ENCODE data around the gene GALNS.
A peak's percentile ranks its signal among the peaks of the same experiment; 100 is the strongest.

Gene GALNS

GRCh38 chr16:88777471-88778270 is 79.1 kb downstream of the GALNS start:
- no peak overlapping the region for H2AFZ ChIP-seq (ENCODE audit: low read depth, low read length)
- peak overlapping the region; percentile 90 for H2AK5ac ChIP-seq (ENCODE audit: low read length, severe bottlenecking)
- no peak overlapping the region for H4K91ac ChIP-seq (ENCODE audit: low read length)
- peak overlapping the region in 1 of 2 experiments; percentile 88 for H2BK12ac ChIP-seq (ENCODE audit: low read length in 2 of 2)
- H3K4me3 ChIP-seq (ENCODE audit: insufficient read depth in 1 of 2, low read depth in 1 of 2, low read length in 2 of 2), result no peak overlapping the region
- peaks cover 90% of the 10 kb centered on the region for H3K4me1 ChIP-seq (ENCODE audit: control insufficient read depth, insufficient read depth, low read depth, low read length)
- no peak overlapping the region for H3K9ac ChIP-seq (ENCODE audit: low read length)
- no peak overlapping the region for H3K27ac ChIP-seq (ENCODE audit: low read length, poor library complexity, severe bottlenecking)
- DNase-seq, result no peak
- H3K4me2 ChIP-seq (ENCODE audit: low read length, poor library complexity, severe bottlenecking), result peak overlapping the region; percentile 30
- H4K8ac ChIP-seq (ENCODE audit: low read length), result no peak overlapping the region
- peaks cover 13% of the 10 kb centered on the region for H3K79me1 ChIP-seq (replicated peaks; ENCODE audit: low read length, poor library complexity, severe bottlenecking)
- peaks cover 0 to 11% of the 10 kb centered on the region in 2 experiments for H3K36me3 ChIP-seq (ENCODE audit: control insufficient read depth in 1 of 2, insufficient read depth in 2 of 2, low read depth in 1 of 2, low read length in 2 of 2)
- H3K9me3 ChIP-seq (ENCODE audit: control insufficient read depth, low read length), result no peaks in the 10 kb centered on the region
- peak overlapping the region; percentile 42 for H2BK120ac ChIP-seq (ENCODE audit: low read depth, low read length)
- H3K18ac ChIP-seq (ENCODE audit: low read depth in 1 of 2, low read length in 2 of 2), result peak overlapping the region in 1 of 2 experiments; percentile 38
- H3K14ac ChIP-seq (ENCODE audit: low read length in 2 of 2), result no peak overlapping the region
- H3K27me3 ChIP-seq (ENCODE audit: control insufficient read depth in 1 of 2, insufficient read depth in 1 of 2, low read length in 2 of 2), result no peaks in the 10 kb centered on the region
- peak overlapping the region; percentile 53 for H2BK5ac ChIP-seq (ENCODE audit: low read depth, low read length, poor library complexity, severe bottlenecking)
- no peak overlapping the region for H3K23ac ChIP-seq (ENCODE audit: low read length in 2 of 2)
- H3K4ac ChIP-seq (ENCODE audit: low read depth in 1 of 2, low read length in 2 of 2), result peak overlapping the region in 1 of 2 experiments; percentile 53
- peak overlapping the region; percentile 68 for H2BK15ac ChIP-seq (ENCODE audit: low read depth, poor library complexity, severe bottlenecking)
- 89% methylated on average over 34 of the region's 34 CpGs for WGBS

- no peaks in the 10 kb centered on the region for H3K9me3 ChIP-seq (ENCODE audit: control insufficient read depth, low read length)
- no peak for DNase-seq
- H3K27ac ChIP-seq (ENCODE audit: low read length, poor library complexity, severe bottlenecking), result no peak overlapping the region
- H3K4me3 ChIP-seq (ENCODE audit: insufficient read depth in 1 of 2, low read depth in 1 of 2, low read length in 2 of 2), result no peak overlapping the region
- no peak overlapping the region for H2BK120ac ChIP-seq (ENCODE audit: low read depth, low read length)
- H2BK5ac ChIP-seq (ENCODE audit: low read depth, low read length, poor library complexity, severe bottlenecking), result no peak overlapping the region
- H3K27me3 ChIP-seq (ENCODE audit: control insufficient read depth in 1 of 2, insufficient read depth in 1 of 2, low read length in 2 of 2), result no peaks in the 10 kb centered on the region
- no peak overlapping the region for H3K14ac ChIP-seq (ENCODE audit: low read length in 2 of 2)
- peaks cover 11% of the 10 kb centered on the region for H3K79me1 ChIP-seq (replicated peaks; ENCODE audit: low read length, poor library complexity, severe bottlenecking)
- H4K8ac ChIP-seq (ENCODE audit: low read length), result no peak overlapping the region
- no peak overlapping the region for H2BK15ac ChIP-seq (ENCODE audit: low read depth, poor library complexity, severe bottlenecking)
- no peak overlapping the region for H2AK5ac ChIP-seq (ENCODE audit: low read length, severe bottlenecking)
- 93% methylated on average over 18 of the region's 18 CpGs for WGBS
- H2AFZ ChIP-seq (ENCODE audit: low read depth, low read length), result no peak overlapping the region
- no peak overlapping the region for H3K9ac ChIP-seq (ENCODE audit: low read length)
- H3K4ac ChIP-seq (ENCODE audit: low read depth in 1 of 2, low read length in 2 of 2), result no peak overlapping the region
- H3K36me3 ChIP-seq (ENCODE audit: control insufficient read depth in 1 of 2, insufficient read depth in 2 of 2, low read depth in 1 of 2, low read length in 2 of 2), result peaks cover 0 to 6% of the 10 kb centered on the region in 2 experiments
- no peak overlapping the region for H4K91ac ChIP-seq (ENCODE audit: low read length)
- H3K18ac ChIP-seq (ENCODE audit: low read depth in 1 of 2, low read length in 2 of 2), result no peak overlapping the region
- H2BK12ac ChIP-seq (ENCODE audit: low read length in 2 of 2), result no peak overlapping the region
- H3K4me1 ChIP-seq (ENCODE audit: control insufficient read depth, insufficient read depth, low read depth, low read length), result peaks cover 87% of the 10 kb centered on the region
- H3K4me2 ChIP-seq (ENCODE audit: low read length, poor library complexity, severe bottlenecking), result no peak overlapping the region
- H3K23ac ChIP-seq (ENCODE audit: low read length in 2 of 2), result no peak overlapping the region
These were observed 80.9 kb downstream of the GALNS start for GRCh38 chr16:88775825-88776224.

GRCh38 chr16:88774544-88775393 is 82.0 kb downstream of the GALNS start:
- Histone ChIP-seq H3K4me3 (ENCODE audit: insufficient read depth in 1 of 2, low read depth in 1 of 2, low read length in 2 of 2) (no peak overlapping the region), H3K27ac (ENCODE audit: low read length, poor library complexity, severe bottlenecking) (no peak overlapping the region), H3K23ac (ENCODE audit: low read length in 2 of 2) (peak overlapping the region in 1 of 2 experiments; percentile 67), H3K36me3 (ENCODE audit: control insufficient read depth in 1 of 2, insufficient read depth in 2 of 2, low read depth in 1 of 2, low read length in 2 of 2) (peaks cover 0 to 6% of the 10 kb centered on the region in 2 experiments), H3K27me3 (ENCODE audit: control insufficient read depth in 1 of 2, insufficient read depth in 1 of 2, low read length in 2 of 2) (no peaks in the 10 kb centered on the region), H2BK5ac (ENCODE audit: low read depth, low read length, poor library complexity, severe bottlenecking) (no peak overlapping the region), H3K4me1 (ENCODE audit: control insufficient read depth, insufficient read depth, low read depth, low read length) (peaks cover 88% of the 10 kb centered on the region), H3K4me2 (ENCODE audit: low read length, poor library complexity, severe bottlenecking) (no peak overlapping the region), H3K14ac (ENCODE audit: low read length in 2 of 2) (peak overlapping the region in 1 of 2 experiments; percentile 68), H3K9ac (ENCODE audit: low read length) (peak overlapping the region; percentile 45), H2AK5ac (ENCODE audit: low read length, severe bottlenecking) (peak overlapping the region; percentile 69), H2BK15ac (ENCODE audit: low read depth, poor library complexity, severe bottlenecking) (peak overlapping the region; percentile 96), H3K18ac (ENCODE audit: low read depth in 1 of 2, low read length in 2 of 2) (peak overlapping the region; percentile 80 to 86), H2AFZ (ENCODE audit: low read depth, low read length) (no peak overlapping the region), H3K79me1 (replicated peaks; ENCODE audit: low read length, poor library complexity, severe bottlenecking) (peaks cover 11% of the 10 kb centered on the region), H2BK12ac (ENCODE audit: low read length in 2 of 2) (peak overlapping the region; percentile 93 to 94), H3K4ac (ENCODE audit: low read depth in 1 of 2, low read length in 2 of 2) (peak overlapping the region; percentile 74 to 92), H2BK120ac (ENCODE audit: low read depth, low read length) (peak overlapping the region; percentile 93), H4K91ac (ENCODE audit: low read length) (peak overlapping the region; percentile 36), H3K9me3 (ENCODE audit: control insufficient read depth, low read length) (no peaks in the 10 kb centered on the region), H4K8ac (ENCODE audit: low read length) (peak overlapping the region; percentile 70)
- WGBS, result 94% methylated on average over 32 of the region's 32 CpGs
- no peak for DNase-seq
